ENCODE measurements around the gene CELSR2. TPM values are rescaled to one million over a fixed set of nuclear protein-coding genes. Genes with fewer than 3 reads are reported as not detected.
A peak's percentile ranks its signal among the peaks of the same experiment; 100 is the strongest.

Gene CELSR2
- total RNA-seq, 2 experiments from 2014 or later, result 6.9 to 12.5 TPM

GRCh38 chr1:109237512-109237911 lies 11.8 kb upstream of the CELSR2 start:
- Histone ChIP-seq H3K9me2 (ENCODE audit: insufficient read depth, low read length) (no peaks in the 10 kb centered on the region), H3K27ac (ENCODE audit: low read depth, low read length, poor library complexity, severe bottlenecking) (no peak overlapping the region), H4K20me1 (ENCODE audit: insufficient read depth, low read length) (no peaks in the 10 kb centered on the region), H3K79me2 (ENCODE audit: insufficient read depth, low read depth, low read length) (no peaks in the 10 kb centered on the region), H3K36me3 (ENCODE audit: insufficient read depth, low read length) (peaks cover 64% of the 10 kb centered on the region), H3K4me2 (ENCODE audit: low read length) (no peak overlapping the region), H3K4me3 (ENCODE audit: low read depth, low read length, poor library complexity, severe bottlenecking) (no peak overlapping the region), H3K9me3 (ENCODE audit: low read length) (no peaks in the 10 kb centered on the region), H2AFZ (ENCODE audit: low read length) (no peak overlapping the region), H3K4me1 (ENCODE audit: insufficient read depth, low read length, poor library complexity, severe bottlenecking) (no peaks in the 10 kb centered on the region)
- intact Hi-C loops (cut with micrococcal nuclease; ENCODE audit: unreplicated experiment), result no loop called here
- ChIA-PET POLR2A (interaction anchor here (1.1 kb wide), 1 partner anchor 14 kb away, joined by 6 read pairs; no protein-coding TSS in a partner anchor), CTCF (ENCODE audit: unreplicated experiment) (no interaction called here)
- TSS peak; percentile 77 for BruUV-seq (replicated peaks)
- no peak for DNase-seq (ENCODE audit: low spot score)
- TF ChIP-seq CTCF (conservative IDR thresholded peaks at IDR 0.05; ENCODE audit: low read length) (no peak), EZH2phosphoT487 (IDR thresholded peaks at IDR 0.05; ENCODE audit: borderline replicate concordance, low read depth, low read length) (no peak)

- intact Hi-C loops (cut with micrococcal nuclease; ENCODE audit: unreplicated experiment), result no loop called here
- POLR2A ChIA-PET, result interaction anchor here (1.3 to 1.8 kb wide), 2 partner anchors 15 to 25 kb away, joined by 5 read pairs; partner anchors contain the start of gene SARS1
- no peak for DNase-seq (ENCODE audit: low spot score)
- no peaks in the 10 kb centered on the region for H3K9me3 ChIP-seq (ENCODE audit: low read length)
- CTCF ChIA-PET (ENCODE audit: unreplicated experiment), result interaction anchor here (0.8 kb wide), 1 partner anchor 9 kb away, joined by 3 read pairs; no protein-coding TSS in a partner anchor
- BruUV-seq (replicated peaks), result no TSS peak
- no peaks in the 10 kb centered on the region for H3K9me2 ChIP-seq (ENCODE audit: insufficient read depth, low read length)
- H4K20me1 ChIP-seq (ENCODE audit: insufficient read depth, low read length), result no peaks in the 10 kb centered on the region
- H3K79me2 ChIP-seq (ENCODE audit: insufficient read depth, low read depth, low read length), result no peaks in the 10 kb centered on the region
- H2AFZ ChIP-seq (ENCODE audit: low read length), result no peak overlapping the region
- peaks cover 55% of the 10 kb centered on the region for H3K36me3 ChIP-seq (ENCODE audit: insufficient read depth, low read length)
- no peak overlapping the region for H3K27ac ChIP-seq (ENCODE audit: low read depth, low read length, poor library complexity, severe bottlenecking)
- H3K4me2 ChIP-seq (ENCODE audit: low read length), result no peak overlapping the region
- H3K4me3 ChIP-seq (ENCODE audit: low read depth, low read length, poor library complexity, severe bottlenecking), result no peak overlapping the region
- TF ChIP-seq CTCF (conservative IDR thresholded peaks at IDR 0.05; ENCODE audit: low read length), result no peak
- TF ChIP-seq EZH2phosphoT487 (IDR thresholded peaks at IDR 0.05; ENCODE audit: borderline replicate concordance, low read depth, low read length), result no peak
- no peaks in the 10 kb centered on the region for H3K4me1 ChIP-seq (ENCODE audit: insufficient read depth, low read length, poor library complexity, severe bottlenecking)
These were observed 11.0 kb upstream of the CELSR2 start for GRCh38 chr1:109238382-109238781.

GRCh38 chr1:109239047-109239408 lies 10.3 kb upstream of the CELSR2 start:
- ChIA-PET CTCF (ENCODE audit: unreplicated experiment) (interaction anchor here (0.6 to 1.4 kb wide), 3 partner anchors 8 to 15 kb away, joined by 3 read pairs; no protein-coding TSS in a partner anchor), POLR2A (interaction anchor here (1.1 to 1.8 kb wide), 4 partner anchors 14 to 26 kb away, joined by 3 to 5 read pairs (median 4); partner anchors contain the start of gene SARS1)
- peaks cover 53% of the 10 kb centered on the region for H3K36me3 ChIP-seq (ENCODE audit: insufficient read depth, low read length)
- no TSS peak for BruUV-seq (replicated peaks)
- H3K4me3 ChIP-seq (ENCODE audit: low read depth, low read length, poor library complexity, severe bottlenecking), result no peak overlapping the region
- intact Hi-C loops (cut with micrococcal nuclease; ENCODE audit: unreplicated experiment), result no loop called here
- H3K4me1 ChIP-seq (ENCODE audit: insufficient read depth, low read length, poor library complexity, severe bottlenecking), result no peaks in the 10 kb centered on the region
- H3K4me2 ChIP-seq (ENCODE audit: low read length), result no peak overlapping the region
- no peaks in the 10 kb centered on the region for H3K9me2 ChIP-seq (ENCODE audit: insufficient read depth, low read length)
- H2AFZ ChIP-seq (ENCODE audit: low read length), result no peak overlapping the region
- no peak for DNase-seq (ENCODE audit: low spot score)
- H3K27ac ChIP-seq (ENCODE audit: low read depth, low read length, poor library complexity, severe bottlenecking), result no peak overlapping the region
- no peaks in the 10 kb centered on the region for H3K79me2 ChIP-seq (ENCODE audit: insufficient read depth, low read depth, low read length)
- H3K9me3 ChIP-seq (ENCODE audit: low read length), result no peaks in the 10 kb centered on the region
- TF ChIP-seq EZH2phosphoT487 (IDR thresholded peaks at IDR 0.05; ENCODE audit: borderline replicate concordance, low read depth, low read length) (no peak), CTCF (conservative IDR thresholded peaks at IDR 0.05; ENCODE audit: low read length) (no peak)
- no peaks in the 10 kb centered on the region for H4K20me1 ChIP-seq (ENCODE audit: insufficient read depth, low read length)

Measured in OCI-LY7 (cell line).